HFF-Myc (cell line): ENCODE data around the gene TSPAN9.

ENCODE experiments used
- DNase-seq: peaks from one replicate; pipeline ENCODE4 v3.0.0-alpha.2; 2011; ENCODE audit warnings: low read depth; ENCODE audit errors: extremely low read depth
- H3K4me3 ChIP-seq: replicated peaks from 2 replicates; pipeline ENCODE4 v1.5.1; 2011; ENCODE audit warnings: low read depth, mild to moderate bottlenecking, control low read depth, low read length
- CTCF ChIP-seq: IDR thresholded peaks from 2 replicates; pipeline ENCODE4 v1.5.1; 2012; ENCODE audit warnings: mild to moderate bottlenecking, low read depth, low read length, control low read depth; ENCODE audit errors: missing control alignments

Gene TSPAN9

GRCh38 chr12:3193131-3193530, 116.0 kb downstream of the TSPAN9 start:
- H3K4me3 ChIP-seq = no peak overlapping the region
- no peak for TF ChIP-seq CTCF
- no peak for DNase-seq

DNA sequence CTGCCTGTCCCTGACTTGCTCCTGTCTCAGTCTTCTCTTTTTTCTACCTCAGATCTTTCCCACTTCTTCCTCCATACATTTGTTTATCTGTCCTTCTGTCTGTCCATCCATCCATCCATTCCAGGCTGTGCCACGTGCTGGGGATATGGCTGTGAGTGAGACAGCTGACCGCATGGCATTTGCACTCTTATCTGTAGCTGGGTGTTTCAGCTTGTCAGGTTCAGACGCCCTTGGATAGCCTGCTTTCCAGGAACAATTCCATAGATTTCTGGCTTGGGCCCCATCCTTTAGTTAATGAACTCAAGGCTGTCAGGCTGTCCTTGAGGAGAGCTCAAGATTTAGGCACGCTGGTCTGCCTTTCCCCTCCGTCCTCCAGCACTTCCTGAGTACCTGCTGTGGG, 116.6 kb downstream of the TSPAN9 start:
- TF ChIP-seq CTCF = no peak
- no peak for DNase-seq
- H3K4me3 ChIP-seq = no peak overlapping the region

- H3K4me3 ChIP-seq = no peak overlapping the region
- no peak for TF ChIP-seq CTCF
- no peak for DNase-seq
These were observed 118.2 kb downstream of the TSPAN9 start for GRCh38 chr12:3195337-3195736.

DNA sequence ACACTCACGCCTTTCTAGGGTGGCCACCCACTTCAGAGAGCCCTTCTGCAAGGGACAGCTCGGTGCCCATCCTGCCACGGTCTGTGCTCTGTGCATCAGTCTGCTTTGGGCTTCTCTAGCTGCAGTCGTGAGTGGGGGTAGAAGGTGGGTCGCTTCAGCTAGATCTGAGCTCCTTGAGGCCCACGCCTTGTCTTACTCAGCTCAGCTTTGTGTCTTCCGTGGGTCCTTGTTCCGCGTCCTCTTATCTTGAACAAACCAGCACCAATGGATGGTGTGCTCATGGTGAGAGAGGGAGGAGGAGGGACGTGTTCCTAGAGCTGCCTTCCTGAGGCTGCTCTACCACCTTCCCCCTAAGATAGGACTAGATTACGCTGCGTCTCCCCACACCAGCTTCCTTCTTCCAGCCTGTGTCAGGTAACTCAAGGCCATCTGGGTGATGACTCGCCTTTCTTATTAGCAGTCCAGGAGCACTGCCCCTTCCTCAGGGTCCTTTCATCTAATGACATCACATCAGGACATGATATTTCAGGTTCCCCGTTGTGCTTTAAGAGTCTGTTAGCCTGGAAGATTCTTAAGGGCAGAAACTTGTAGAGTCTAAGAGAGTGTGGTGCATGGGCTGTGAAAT, 118.8 kb downstream of the TSPAN9 start:
- TF ChIP-seq CTCF = no peak
- H3K4me3 ChIP-seq = no peak overlapping the region
- no peak for DNase-seq

DNA sequence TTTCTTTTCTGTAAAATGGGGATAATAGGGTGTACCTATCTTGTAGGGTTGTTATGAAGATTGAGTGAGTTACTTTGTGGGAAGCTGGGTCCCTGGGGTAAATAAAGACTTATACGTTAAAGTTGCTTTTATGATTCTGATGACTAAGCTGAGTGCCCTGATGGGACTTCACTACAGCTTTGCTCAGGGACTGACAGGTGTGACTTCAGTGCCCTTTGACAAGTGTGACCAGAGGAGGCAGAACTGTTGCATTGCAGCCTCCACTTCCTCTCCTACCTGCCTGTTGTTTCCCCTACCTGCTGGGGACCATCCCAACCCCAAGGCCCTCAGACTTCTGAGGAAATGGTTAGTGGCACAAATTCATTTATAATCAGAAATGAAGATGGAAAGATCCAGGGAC, 119.3 kb downstream of the TSPAN9 start:
- H3K4me3 ChIP-seq = no peak overlapping the region
- no peak for DNase-seq
- no peak for TF ChIP-seq CTCF

DNA sequence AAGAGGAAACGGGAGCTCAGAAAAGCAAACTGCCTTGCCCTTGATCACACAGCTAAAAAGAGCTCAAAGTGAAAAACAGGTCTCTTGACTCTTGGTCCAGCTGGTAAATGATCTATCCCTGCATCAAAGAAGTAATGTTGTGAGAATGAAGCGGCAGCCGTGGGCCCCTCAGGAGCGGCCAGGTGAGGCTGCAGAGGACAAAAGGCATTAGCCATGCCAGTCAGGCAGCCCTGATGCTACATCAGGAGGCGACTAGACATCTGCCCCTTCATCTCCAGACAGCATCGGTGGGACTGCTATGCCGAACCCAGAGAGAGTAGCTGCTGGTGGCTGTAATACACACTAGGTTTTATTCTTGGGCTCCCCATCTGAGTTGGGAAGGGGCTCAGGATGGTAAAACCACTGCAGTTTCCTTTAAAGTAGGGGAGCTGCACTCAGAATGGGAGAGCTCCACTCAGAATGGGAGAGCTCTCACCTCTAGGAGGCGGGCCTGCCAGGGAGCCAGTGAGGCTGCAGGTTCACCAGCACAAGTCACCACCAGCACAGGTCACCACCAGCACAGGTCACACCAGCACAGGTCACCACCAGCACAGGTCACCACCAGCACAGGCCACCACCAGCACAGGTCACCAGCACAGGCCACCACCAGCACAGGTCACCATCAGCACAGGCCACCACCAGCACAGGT, 120.1 kb downstream of the TSPAN9 start:
- no peak overlapping the region for H3K4me3 ChIP-seq
- DNase-seq = no peak
- no peak for TF ChIP-seq CTCF
